Measurements from ENCODE around the gene PPIL1. TPM values are rescaled to one million over a fixed set of nuclear protein-coding genes. Genes with fewer than 3 reads are reported as not detected.
A peak's percentile ranks its signal among the peaks of the same experiment; 100 is the strongest.
"Not testable (repeated sequence)": the region's sequence is repeated elsewhere in the genome, so short reads cannot be mapped to it uniquely, and the experiment has no call there.

Gene PPIL1
- polyA plus RNA-seq, 1 donor from 2014 or later, result 14.7 TPM

DNA sequence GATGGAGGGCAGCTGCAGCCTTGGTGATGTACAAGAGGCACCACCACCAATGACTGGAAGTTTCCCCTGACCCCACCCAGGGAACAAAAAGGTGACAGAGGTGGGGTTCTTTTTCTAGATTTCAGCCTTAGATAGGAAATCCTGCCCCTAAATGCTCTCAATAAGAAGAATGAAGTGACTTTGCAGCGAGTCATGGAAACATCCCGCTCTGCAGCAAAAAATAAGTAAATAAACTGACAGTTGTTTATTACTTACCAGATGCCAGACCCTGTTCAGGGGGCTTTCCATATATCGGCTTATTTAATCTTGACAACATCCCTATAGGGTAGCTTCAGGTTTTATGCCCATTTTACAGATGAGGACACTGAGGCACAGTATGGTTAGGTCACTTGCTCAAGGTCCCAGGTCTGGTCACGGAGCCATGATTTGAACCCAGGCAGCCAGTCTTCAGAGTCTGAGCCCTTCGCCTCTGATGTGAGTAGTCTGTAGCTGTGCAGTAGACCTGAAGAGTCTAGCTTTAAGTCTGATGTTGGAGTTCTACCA is 30.3 kb upstream of the PPIL1 start:
- Mint-ChIP-seq H3K9me3 (no peaks in the 10 kb centered on the region), H3K4me3 (no peak overlapping the region), H3K4me1 (peaks cover 0 to 2% (median 0%) of the 10 kb centered on the region in 3 donors), H3K27me3 (no peaks in the 10 kb centered on the region), H3K27ac (no peak overlapping the region), H3K36me3 (peaks cover 6% of the 10 kb centered on the region)

- Mint-ChIP-seq H3K27me3 (no peaks in the 10 kb centered on the region), H3K4me3 (no peak overlapping the region), H3K27ac (no peak overlapping the region), H3K9me3 (no peaks in the 10 kb centered on the region), H3K4me1 (peaks cover 0 to 2% (median 2%) of the 10 kb centered on the region in 3 donors), H3K36me3 (peaks cover 9% of the 10 kb centered on the region)
Measured at GRCh38 chr6:36904114-36904513, 29.5 kb upstream of the PPIL1 start.

GRCh38 chr6:36897609-36898008 is 23.0 kb upstream of the PPIL1 start:
- Mint-ChIP-seq H3K27ac (no peak overlapping the region), H3K4me3 (no peak overlapping the region), H3K36me3 (peaks cover 8% of the 10 kb centered on the region), H3K9me3 (no peaks in the 10 kb centered on the region), H3K27me3 (no peaks in the 10 kb centered on the region), H3K4me1 (peaks cover 2 to 8% (median 3%) of the 10 kb centered on the region in 3 donors)

DNA sequence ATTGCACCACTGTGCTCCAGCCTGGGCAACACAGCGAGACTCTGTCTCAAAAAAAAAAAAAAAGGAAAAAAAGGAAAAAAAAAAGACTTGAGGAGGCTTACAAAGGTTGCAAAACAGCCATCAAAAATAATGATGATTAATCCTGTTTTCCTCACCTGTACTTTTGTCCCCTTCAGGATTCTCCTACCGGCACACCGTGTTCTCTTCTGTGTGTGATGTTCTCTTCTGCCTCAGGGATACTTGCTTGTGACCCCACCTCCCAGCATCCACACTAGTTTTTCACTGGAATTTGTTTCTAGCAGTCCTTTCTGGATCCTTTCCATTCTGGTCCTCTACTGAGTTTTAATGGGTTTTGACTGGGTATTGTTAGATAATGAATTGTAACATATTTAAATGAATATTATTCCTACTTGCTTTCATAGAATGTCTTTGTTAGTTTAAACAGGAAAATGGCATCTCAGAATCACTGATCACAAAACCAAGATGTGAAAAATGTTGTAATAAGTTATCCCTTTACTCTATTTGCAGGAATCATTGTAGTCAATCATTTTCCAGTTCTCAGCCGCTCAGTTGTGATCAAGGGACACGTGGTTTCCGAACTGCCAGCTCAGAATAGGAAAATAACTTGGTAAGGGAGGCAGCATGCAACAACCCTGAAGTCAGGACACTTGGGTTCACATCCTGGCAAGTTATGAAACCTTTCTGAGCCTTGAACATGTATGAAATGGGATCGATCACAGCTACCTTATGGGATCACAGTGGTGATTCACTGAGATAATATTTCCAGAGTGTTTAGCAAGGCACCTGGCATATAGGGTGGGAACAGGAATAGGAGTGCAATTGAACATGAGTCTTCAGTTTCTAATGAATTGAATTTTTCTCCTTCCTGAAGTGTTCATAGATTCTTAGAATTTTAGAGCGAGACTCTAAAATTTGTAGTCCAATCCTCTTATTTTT is 19.7 kb upstream of the PPIL1 start:
- H3K4me1 Mint-ChIP-seq, result peaks cover 5 to 9% (median 5%) of the 10 kb centered on the region in 3 donors
- H3K4me3 Mint-ChIP-seq, result no peak overlapping the region

DNA sequence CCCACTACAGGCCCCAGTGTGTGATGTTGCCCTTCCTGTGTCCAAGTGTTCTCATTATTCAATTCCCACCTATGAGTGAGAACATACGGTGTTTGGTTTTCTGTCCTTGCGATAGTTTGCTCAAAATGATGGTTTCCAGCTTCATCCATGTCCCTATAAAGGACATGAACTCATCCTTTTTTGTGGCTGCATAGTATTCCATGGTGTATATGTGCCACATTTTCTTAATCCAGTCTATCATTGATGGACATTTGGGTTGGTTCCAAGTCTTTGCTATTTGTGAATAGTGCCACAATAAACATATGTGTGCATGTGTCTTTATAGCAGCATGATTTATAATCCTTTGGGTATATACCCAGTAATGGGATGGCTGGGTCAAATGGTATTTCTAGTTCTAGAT is 16.6 kb upstream of the PPIL1 start:
- H3K4me3 Mint-ChIP-seq, H3K9me3 Mint-ChIP-seq, H3K36me3 Mint-ChIP-seq, H3K27me3 Mint-ChIP-seq: not testable (repeated sequence)
- H3K4me1 Mint-ChIP-seq, result peaks cover 12 to 26% (median 22%) of the 10 kb centered on the region in 3 donors
- peak overlapping the region in 1 of 3 donors; percentile 71 for H3K27ac Mint-ChIP-seq

More for the DNA sequence above, 19.7 kb upstream of the PPIL1 start:
- Mint-ChIP-seq H3K36me3 (peaks cover 6% of the 10 kb centered on the region), H3K9me3 (no peaks in the 10 kb centered on the region), H3K27me3 (no peaks in the 10 kb centered on the region), H3K27ac (no peak overlapping the region)

GRCh38 chr6:36890112-36890663 is 15.6 kb upstream of the PPIL1 start:
- Mint-ChIP-seq H3K36me3 (peaks cover 6% of the 10 kb centered on the region), H3K9me3 (no peaks in the 10 kb centered on the region), H3K4me1 (peaks cover 18 to 30% (median 26%) of the 10 kb centered on the region in 3 donors), H3K27me3 (no peaks in the 10 kb centered on the region), H3K27ac (no peak overlapping the region), H3K4me3 (no peak overlapping the region)

DNA sequence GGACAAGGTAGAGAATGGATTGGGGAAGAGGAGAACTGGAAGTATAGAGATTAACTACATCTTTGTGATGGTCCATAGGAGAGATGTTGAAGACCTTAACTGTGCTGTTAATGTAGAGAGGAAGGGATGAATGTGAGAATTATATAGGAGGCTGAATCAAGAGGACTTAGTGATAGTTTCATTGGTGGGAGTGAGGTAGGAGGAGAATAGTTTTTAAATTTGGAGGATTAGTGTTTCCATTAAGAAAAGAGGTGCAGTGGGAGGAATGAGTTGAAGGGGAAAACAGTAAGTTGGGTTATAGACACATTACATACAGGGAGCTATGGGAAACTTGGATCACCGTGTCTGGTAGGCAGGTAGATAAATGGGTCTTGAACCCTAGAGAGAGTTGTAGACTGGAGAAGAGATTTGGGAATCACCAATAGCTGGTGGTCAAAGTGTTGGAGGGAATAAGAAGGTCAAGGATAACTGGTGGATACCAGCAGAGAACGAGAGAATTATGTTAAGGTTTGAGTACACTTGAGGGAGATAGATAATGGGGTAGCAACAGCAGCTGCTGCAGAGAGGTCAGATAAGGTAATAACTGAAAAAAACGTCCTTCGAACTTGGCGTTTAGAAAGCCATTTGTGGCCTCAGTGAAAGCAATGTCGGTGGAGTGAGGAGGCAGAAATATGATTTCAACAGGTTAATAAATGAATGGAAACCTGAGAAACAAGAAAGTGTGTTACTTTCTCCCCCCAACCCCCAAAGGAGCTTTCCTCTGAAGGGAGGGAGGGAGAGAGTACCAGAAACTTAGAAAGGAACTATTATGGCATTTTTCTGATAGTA is 14.3 kb upstream of the PPIL1 start:
- Mint-ChIP-seq H3K9me3 (no peaks in the 10 kb centered on the region), H3K27ac (peak overlapping the region; percentile 6 to 54 (median 8)), H3K27me3 (no peaks in the 10 kb centered on the region), H3K4me3 (peak overlapping the region in 2 of 4 donors; percentile 22 to 47), H3K36me3 (peaks cover 3% of the 10 kb centered on the region), H3K4me1 (peaks cover 16 to 28% (median 26%) of the 10 kb centered on the region in 3 donors)

- Mint-ChIP-seq H3K4me1 (peaks cover 16 to 28% (median 26%) of the 10 kb centered on the region in 3 donors), H3K4me3 (peak overlapping the region in 3 of 4 donors; percentile 2 to 47 (median 32)), H3K9me3 (no peaks in the 10 kb centered on the region), H3K27ac (peak overlapping the region in 2 of 3 donors; percentile 6 to 8), H3K36me3 (peaks cover 3% of the 10 kb centered on the region), H3K27me3 (no peaks in the 10 kb centered on the region)
Measured at GRCh38 chr6:36888115-36888643, 13.6 kb upstream of the PPIL1 start.

GRCh38 chr6:36886950-36887618 is 12.5 kb upstream of the PPIL1 start:
- H3K27me3 Mint-ChIP-seq, result no peaks in the 10 kb centered on the region
- peak overlapping the region; percentile 29 to 94 (median 84) for H3K4me3 Mint-ChIP-seq
- H3K4me1 Mint-ChIP-seq, result peaks cover 16 to 28% (median 26%) of the 10 kb centered on the region in 3 donors
- H3K9me3 Mint-ChIP-seq, result no peaks in the 10 kb centered on the region
- peak overlapping the region in 2 of 3 donors; percentile 10 to 98 for H3K27ac Mint-ChIP-seq
- H3K36me3 Mint-ChIP-seq, result peaks cover 3% of the 10 kb centered on the region

DNA sequence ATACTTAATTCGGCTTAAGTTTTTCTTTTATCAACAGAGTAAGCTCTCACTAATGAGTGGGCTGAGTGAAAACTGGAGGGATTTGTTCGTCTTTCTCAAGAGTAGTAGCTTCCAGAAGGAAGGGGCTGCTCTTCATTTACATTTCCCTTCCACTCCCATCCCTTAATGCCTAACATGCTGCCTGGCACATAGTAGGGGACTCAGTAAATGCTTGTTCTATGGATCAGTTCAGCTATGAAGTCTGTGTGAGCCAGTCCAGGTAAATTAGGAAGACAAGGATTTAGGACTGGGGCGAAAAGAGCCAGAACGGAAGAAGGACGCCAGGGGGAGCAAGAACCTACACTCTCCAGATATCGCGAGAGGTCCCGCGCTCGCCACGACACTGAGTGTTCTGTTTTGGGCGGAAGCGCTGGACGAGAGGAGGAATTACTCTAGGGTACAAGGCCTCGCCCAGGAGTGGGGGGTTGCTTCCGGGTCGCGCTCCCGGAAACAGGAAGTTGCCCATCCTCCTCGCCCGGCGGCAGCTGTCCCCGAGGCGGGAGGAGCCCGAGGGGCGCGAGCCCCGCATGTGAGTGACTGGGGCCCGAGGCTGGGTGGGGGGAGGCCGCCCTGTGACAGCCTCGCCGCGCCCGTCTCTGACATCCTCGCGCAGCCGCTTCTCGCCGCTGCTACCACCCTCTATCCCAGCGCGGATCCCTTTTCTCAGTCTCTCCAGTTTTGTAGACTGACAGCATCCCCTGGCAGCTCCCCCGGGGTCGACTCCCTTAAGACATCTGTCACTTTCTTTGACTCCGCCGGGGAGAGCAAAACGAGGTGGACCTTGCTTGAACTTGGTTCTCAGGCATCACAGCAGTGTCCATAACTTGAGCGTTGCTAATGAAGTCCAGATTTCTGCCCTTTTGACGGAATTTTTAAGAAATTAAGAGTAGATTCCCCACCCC is 11.1 kb upstream of the PPIL1 start, which contains the start of gene C6orf89:
Gene C6orf89, plus strand, starts transcription at position 492 of the 941 bp plus-strand sequence. CDS start 13,493 bp downstream, outside the sequence.
- Mint-ChIP-seq H3K4me1 (peaks cover 16 to 26% (median 26%) of the 10 kb centered on the region in 3 donors), H3K27me3 (no peaks in the 10 kb centered on the region), H3K27ac (peak within 1 kb of the TSS; percentile 93 to 98 (median 94)), H3K4me3 (peak within 1 kb of the TSS; percentile 84 to 96 (median 95)), H3K36me3 (peaks cover 3% of the 10 kb centered on the region), H3K9me3 (no peaks in the 10 kb centered on the region)

DNA sequence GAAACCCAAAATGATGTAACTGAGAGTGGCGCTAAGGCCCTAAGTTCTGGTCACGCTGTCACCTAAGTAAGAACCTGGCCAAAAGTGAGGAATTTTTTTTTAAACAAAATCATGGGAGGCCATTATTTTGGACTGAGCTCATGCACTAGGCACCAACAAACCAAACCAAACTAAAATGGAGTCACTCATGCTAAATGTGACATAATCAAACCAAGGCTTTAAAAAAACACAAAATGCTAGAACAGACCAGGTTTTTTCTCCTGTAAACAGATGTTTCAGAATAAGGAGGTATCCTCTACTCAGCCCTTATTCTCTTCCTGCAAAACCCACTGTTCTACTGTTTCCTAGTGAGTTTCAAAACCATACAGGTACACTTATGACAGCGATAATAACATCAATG is 10.0 kb upstream of the PPIL1 start:
- Mint-ChIP-seq H3K36me3 (peaks cover 3% of the 10 kb centered on the region), H3K9me3 (no peaks in the 10 kb centered on the region), H3K27ac (peak overlapping the region in 1 of 3 donors; percentile 94), H3K4me3 (peak overlapping the region in 1 of 4 donors; percentile 58), H3K27me3 (no peaks in the 10 kb centered on the region), H3K4me1 (peaks cover 13 to 26% (median 26%) of the 10 kb centered on the region in 3 donors)

- peak overlapping the region; percentile 70 to 99 (median 98) for H3K27ac Mint-ChIP-seq
- no peaks in the 10 kb centered on the region for H3K9me3 Mint-ChIP-seq
- peaks cover 13 to 21% (median 13%) of the 10 kb centered on the region in 3 donors for H3K4me1 Mint-ChIP-seq
- no peaks in the 10 kb centered on the region for H3K36me3 Mint-ChIP-seq
- H3K4me3 Mint-ChIP-seq, result peak overlapping the region; percentile 94 to 100 (median 100)
- peaks cover 6% of the 10 kb centered on the region for H3K27me3 Mint-ChIP-seq
Measured at GRCh38 chr6:36875250-36875633, 639 bp upstream of the PPIL1 start.

Data from IgD-negative memory B cell (primary cell).